Measurements from ENCODE around the gene FSHR. TPM values are rescaled to one million over a fixed set of nuclear protein-coding genes. Genes with fewer than 3 reads are reported as not detected.

The FSHR gene
- total RNA-seq, 4 donors from 2014 or later: not detected

GRCh38 chr2:49154891-49155290 lies 576 bp upstream of the FSHR start:
- ATAC-seq (ENCODE audit: low FRiP score): no peak
- TF ChIP-seq CTCF (IDR thresholded peaks at IDR 0.05): no peak
- no peak for DNase-seq (ENCODE audit: low spot score)

- TF ChIP-seq CTCF (IDR thresholded peaks at IDR 0.05): no peak
- no peak for DNase-seq (ENCODE audit: low spot score)
- ATAC-seq (ENCODE audit: low FRiP score): peak; percentile 51
These were observed 1.1 kb downstream of the FSHR start for GRCh38 chr2:49153252-49153651.

- TF ChIP-seq CTCF (IDR thresholded peaks at IDR 0.05): no peak
- ATAC-seq (ENCODE audit: low FRiP score) (no peak), DNase-seq (ENCODE audit: low spot score) (no peak)
These were observed 1.5 kb downstream of the FSHR start for GRCh38 chr2:49152824-49153223.

- no peak for ATAC-seq (ENCODE audit: low FRiP score)
These were observed 7.9 kb downstream of the FSHR start for GRCh38 chr2:49146401-49146800.

GRCh38 chr2:49131801-49132200 lies 22.5 kb downstream of the FSHR start:
- TF ChIP-seq CTCF (IDR thresholded peaks at IDR 0.05): no peak
- ATAC-seq (ENCODE audit: low FRiP score) (no peak), DNase-seq (ENCODE audit: low spot score) (no peak)

More at GRCh38 chr2:49146401-49146800, 7.9 kb downstream of the FSHR start:
- DNase-seq (ENCODE audit: low spot score): no peak
- TF ChIP-seq CTCF (IDR thresholded peaks at IDR 0.05): no peak

- no peak for ATAC-seq (ENCODE audit: low FRiP score)
- DNase-seq (ENCODE audit: low spot score): no peak
- TF ChIP-seq CTCF (IDR thresholded peaks at IDR 0.05): no peak
These were observed 25.3 kb downstream of the FSHR start for GRCh38 chr2:49129034-49129433.

GRCh38 chr2:49123600-49123999 lies 30.7 kb downstream of the FSHR start:
- TF ChIP-seq CTCF (IDR thresholded peaks at IDR 0.05): no peak
- DNase-seq (ENCODE audit: low spot score) (no peak), ATAC-seq (ENCODE audit: low FRiP score) (no peak)
